Right atrium auricular region (tissue), 2 donors: ENCODE results near the gene DNAJB4. TPM values are rescaled to one million over a fixed set of nuclear protein-coding genes. Genes with fewer than 3 reads are reported as not detected.
"Not testable (repeated sequence)": the region's sequence is repeated elsewhere in the genome, so short reads cannot be mapped to it uniquely, and the experiment has no call there.

Source experiments
- DNase-seq: peaks from one replicate; pipeline ENCODE4 v3.0.0-alpha.2; 2019; ENCODE audit warnings: low spot score
- H3K27ac ChIP-seq, 2 donors: fragments of 200-600 bp; sonication (generic); 1 replicate in 1 of 2; 2 replicates in 1 of 2; pipeline ENCODE4 v1.5.1; 2016 to 2019
- H3K27me3 ChIP-seq, 2 donors: fragments of 200-600 bp; sonication (generic); one replicate each; pipeline versions ENCODE4 v1.5.1 to v1.6.0; 2017 to 2019
- H3K36me3 ChIP-seq: fragments of 200-600 bp; sonication (generic); one replicate; pipeline ENCODE4 v1.5.1; 2016
- H3K4me1 ChIP-seq, 2 donors: fragments of 200-600 bp; sonication (generic); one replicate each; pipeline versions ENCODE4 v1.5.1 to v1.6.0; 2017 to 2019
- H3K4me3 ChIP-seq, 2 donors: fragments of 200-600 bp; sonication (generic); 1 replicate in 1 of 2; 2 replicates in 1 of 2; pipeline ENCODE4 v1.5.1; 2017 to 2019; ENCODE audit warnings: mild to moderate bottlenecking in 1 of 2, moderate library complexity in 1 of 2
- H3K9me3 ChIP-seq, 2 donors: fragments of 200-600 bp; sonication (generic); one replicate each; pipeline ENCODE4 v1.5.1; 2019
- CTCF ChIP-seq, 2 donors: fragments of 200-600 bp; sonication (generic); IDR thresholded peaks; one replicate each; pipeline ENCODE4 v1.5.1; 2019; ENCODE audit warnings: antibody characterized with exemption in 2 of 2
- total RNA-seq, 2 donors: library from RNA; depleted of rRNA; stranded (reverse); fragments of >200 nt; gene quantifications; one replicate each; pipeline ENCODE4 v1.1.0, GENCODE V29; 2016

The DNAJB4 gene
- total RNA-seq, 2 donors from 2014 or later: 60.9 to 83.6 TPM

- peaks cover 0 to 46% of the 10 kb centered on the region in 2 donors for H3K4me1 ChIP-seq
- peaks cover 3% of the 10 kb centered on the region for H3K36me3 ChIP-seq
- peak overlapping the region; percentile 61 to 85 for H3K4me3 ChIP-seq
- peak overlapping the region; percentile 91 to 97 for H3K27ac ChIP-seq
- no peaks in the 10 kb centered on the region for H3K27me3 ChIP-seq
- H3K9me3 ChIP-seq: no peaks in the 10 kb centered on the region
- TF ChIP-seq CTCF (IDR thresholded peaks at IDR 0.05): no peak
- no peak for DNase-seq
Observed at GRCh38 chr1:77977989-77978292, 26.8 kb upstream of the DNAJB4 start.

GRCh38 chr1:77978293-77978968 is 26.3 kb upstream of the DNAJB4 start:
- Histone ChIP-seq H3K36me3 (peaks cover 3% of the 10 kb centered on the region), H3K4me1 (peaks cover 0 to 46% of the 10 kb centered on the region in 2 donors), H3K27me3 (no peaks in the 10 kb centered on the region), H3K27ac (peak overlapping the region; percentile 91 to 97), H3K4me3 (peak overlapping the region; percentile 61 to 85), H3K9me3 (no peaks in the 10 kb centered on the region)
- TF ChIP-seq CTCF (IDR thresholded peaks at IDR 0.05): no peak
- peak; percentile 82 for DNase-seq

- Histone ChIP-seq H3K4me1 (peaks cover 0 to 51% of the 10 kb centered on the region in 2 donors), H3K9me3 (no peaks in the 10 kb centered on the region), H3K27me3 (no peaks in the 10 kb centered on the region)
Observed at GRCh38 chr1:77978969-77979876, 25.5 kb upstream of the DNAJB4 start, which contains the start of gene FUBP1. Gene FUBP1 (minus strand): TSS chr1:77979072. CDS start chr1:77979004, 68 bp downstream.

GRCh38 chr1:77983352-77983996 is 21.3 kb upstream of the DNAJB4 start:
- H3K27me3 ChIP-seq, H3K9me3 ChIP-seq, H3K4me3 ChIP-seq, H3K36me3 ChIP-seq, DNase-seq: not testable (repeated sequence)
- peaks cover 0 to 39% of the 10 kb centered on the region in 2 donors for H3K4me1 ChIP-seq
- peak overlapping the region; percentile 25 to 59 for H3K27ac ChIP-seq

More at GRCh38 chr1:77978969-77979876, 25.5 kb upstream of the DNAJB4 start, which contains the start of gene FUBP1:
- peak within 1 kb of the TSS; percentile 91 to 97 for H3K27ac ChIP-seq
- peaks cover 3% of the 10 kb centered on the region for H3K36me3 ChIP-seq
- peak; percentile 98 for DNase-seq
- peak within 1 kb of the TSS; percentile 61 to 85 for H3K4me3 ChIP-seq
- peak; percentile 54 to 73 for TF ChIP-seq CTCF (IDR thresholded peaks at IDR 0.05)

GRCh38 chr1:77983997-77984355 is 20.8 kb upstream of the DNAJB4 start:
- TF ChIP-seq CTCF (IDR thresholded peaks at IDR 0.05): no peak
- Histone ChIP-seq H3K4me1 (peaks cover 0 to 39% of the 10 kb centered on the region in 2 donors), H3K27ac (peak overlapping the region; percentile 25 to 59)

GRCh38 chr1:77984629-77985028 is 20.1 kb upstream of the DNAJB4 start:
- TF ChIP-seq CTCF (IDR thresholded peaks at IDR 0.05): no peak
- Histone ChIP-seq H3K9me3 (no peaks in the 10 kb centered on the region), H3K4me3 (no peak overlapping the region), H3K27me3 (no peaks in the 10 kb centered on the region), H3K4me1 (peaks cover 0 to 39% of the 10 kb centered on the region in 2 donors), H3K36me3 (no peaks in the 10 kb centered on the region), H3K27ac (peak overlapping the region; percentile 55 to 59)
- DNase-seq: no peak

More at GRCh38 chr1:77983997-77984355, 20.8 kb upstream of the DNAJB4 start:
- DNase-seq: no peak
- H3K36me3 ChIP-seq: no peaks in the 10 kb centered on the region
- H3K27me3 ChIP-seq: no peaks in the 10 kb centered on the region
- no peaks in the 10 kb centered on the region for H3K9me3 ChIP-seq
- H3K4me3 ChIP-seq: no peak overlapping the region
